Activated T-cell treated with anti-CD3 and anti-CD28 coated beads, Interleukin-2, amount 50 U/mL, for 24 hours (primary cell): Measurements from ENCODE around the gene PDE2A.

Experiments
- DNase-seq: peaks from one replicate; pipeline ENCODE4 v3.0.0-alpha.2; 2020
- H3K27ac Mint-ChIP-seq: 2 replicates; pipeline ENCODE4 v1.8.0; 2020; ENCODE audit warnings: mild to moderate bottlenecking, mixed read lengths
- H3K27me3 Mint-ChIP-seq: 2 replicates; pipeline ENCODE4 v1.8.0; 2020; ENCODE audit warnings: mixed read lengths
- H3K36me3 Mint-ChIP-seq: 2 replicates; pipeline ENCODE4 v1.8.0; 2020; ENCODE audit warnings: low read depth, mixed read lengths
- H3K4me1 Mint-ChIP-seq: 2 replicates; pipeline ENCODE4 v1.8.0; 2020; ENCODE audit warnings: low read depth, mixed read lengths
- H3K4me3 Mint-ChIP-seq: 2 replicates; pipeline ENCODE4 v1.8.0; 2020; ENCODE audit warnings: mild to moderate bottlenecking, moderate library complexity, mixed read lengths
- H3K9me3 Mint-ChIP-seq: 2 replicates; pipeline ENCODE4 v1.8.0; 2020; ENCODE audit warnings: mixed read lengths

PDE2A gene

GRCh38 chr11:72598906-72599305 is 75.3 kb downstream of the PDE2A start:
- H3K36me3 Mint-ChIP-seq: no peaks in the 10 kb centered on the region
- no peaks in the 10 kb centered on the region for H3K4me1 Mint-ChIP-seq
- no peak overlapping the region for H3K27ac Mint-ChIP-seq
- no peaks in the 10 kb centered on the region for H3K27me3 Mint-ChIP-seq
- H3K4me3 Mint-ChIP-seq: no peak overlapping the region
- no peak for DNase-seq
- no peaks in the 10 kb centered on the region for H3K9me3 Mint-ChIP-seq

GRCh38 chr11:72598466-72598865 is 75.8 kb downstream of the PDE2A start:
- Mint-ChIP-seq H3K36me3 (no peaks in the 10 kb centered on the region), H3K27me3 (no peaks in the 10 kb centered on the region), H3K4me1 (no peaks in the 10 kb centered on the region), H3K4me3 (no peak overlapping the region), H3K27ac (no peak overlapping the region), H3K9me3 (no peaks in the 10 kb centered on the region)
- no peak for DNase-seq

GRCh38 chr11:72597721-72598120 is 76.5 kb downstream of the PDE2A start:
- Mint-ChIP-seq H3K9me3 (no peaks in the 10 kb centered on the region), H3K36me3 (no peaks in the 10 kb centered on the region), H3K27ac (no peak overlapping the region), H3K4me1 (no peaks in the 10 kb centered on the region), H3K4me3 (no peak overlapping the region), H3K27me3 (no peaks in the 10 kb centered on the region)
- no peak for DNase-seq

- Mint-ChIP-seq H3K27me3 (peaks cover 21% of the 10 kb centered on the region), H3K4me1 (peaks cover 19% of the 10 kb centered on the region), H3K27ac (no peak overlapping the region)
Observed at GRCh38 chr11:72595292-72595684, 78.9 kb downstream of the PDE2A start.

GRCh38 chr11:72594493-72595291 is 79.5 kb downstream of the PDE2A start:
- H3K4me1 Mint-ChIP-seq: peaks cover 23% of the 10 kb centered on the region
- peaks cover 25% of the 10 kb centered on the region for H3K27me3 Mint-ChIP-seq
- DNase-seq: no peak
- H3K27ac Mint-ChIP-seq: no peak overlapping the region
- no peaks in the 10 kb centered on the region for H3K36me3 Mint-ChIP-seq
- no peak overlapping the region for H3K4me3 Mint-ChIP-seq
- H3K9me3 Mint-ChIP-seq: no peaks in the 10 kb centered on the region

More at GRCh38 chr11:72595292-72595684, 78.9 kb downstream of the PDE2A start:
- DNase-seq: no peak
- Mint-ChIP-seq H3K4me3 (no peak overlapping the region), H3K9me3 (no peaks in the 10 kb centered on the region), H3K36me3 (no peaks in the 10 kb centered on the region)

GRCh38 chr11:72592698-72593495 is 81.3 kb downstream of the PDE2A start:
- no peaks in the 10 kb centered on the region for H3K36me3 Mint-ChIP-seq
- H3K27me3 Mint-ChIP-seq: peaks cover 42% of the 10 kb centered on the region
- DNase-seq: no peak
- no peak overlapping the region for H3K27ac Mint-ChIP-seq
- no peaks in the 10 kb centered on the region for H3K9me3 Mint-ChIP-seq
- no peak overlapping the region for H3K4me3 Mint-ChIP-seq
- peaks cover 27% of the 10 kb centered on the region for H3K4me1 Mint-ChIP-seq

GRCh38 chr11:72591785-72592502 is 82.3 kb downstream of the PDE2A start:
- H3K36me3 Mint-ChIP-seq: no peaks in the 10 kb centered on the region
- peak overlapping the region; percentile 30 for H3K27ac Mint-ChIP-seq
- H3K27me3 Mint-ChIP-seq: peaks cover 49% of the 10 kb centered on the region
- H3K9me3 Mint-ChIP-seq: no peaks in the 10 kb centered on the region
- DNase-seq: peak; percentile 56
- peaks cover 27% of the 10 kb centered on the region for H3K4me1 Mint-ChIP-seq
- no peak overlapping the region for H3K4me3 Mint-ChIP-seq

- DNase-seq: no peak
- Mint-ChIP-seq H3K9me3 (no peaks in the 10 kb centered on the region), H3K4me1 (peaks cover 27% of the 10 kb centered on the region), H3K4me3 (no peak overlapping the region), H3K36me3 (no peaks in the 10 kb centered on the region), H3K27me3 (peaks cover 51% of the 10 kb centered on the region), H3K27ac (no peak overlapping the region)
Observed at GRCh38 chr11:72591023-72591422, 83.2 kb downstream of the PDE2A start.

GRCh38 chr11:72589802-72590761 is 84.1 kb downstream of the PDE2A start:
- Mint-ChIP-seq H3K27ac (no peak overlapping the region), H3K27me3 (peaks cover 51% of the 10 kb centered on the region), H3K4me3 (peak overlapping the region; percentile 70), H3K9me3 (no peaks in the 10 kb centered on the region), H3K36me3 (no peaks in the 10 kb centered on the region), H3K4me1 (peaks cover 36% of the 10 kb centered on the region)
- peak; percentile 71 for DNase-seq

GRCh38 chr11:72588421-72589410 is 85.5 kb downstream of the PDE2A start:
- peaks cover 57% of the 10 kb centered on the region for H3K27me3 Mint-ChIP-seq
- H3K9me3 Mint-ChIP-seq: no peaks in the 10 kb centered on the region
- DNase-seq: no peak
- H3K4me1 Mint-ChIP-seq: peaks cover 46% of the 10 kb centered on the region
- H3K36me3 Mint-ChIP-seq: no peaks in the 10 kb centered on the region
- H3K4me3 Mint-ChIP-seq: no peak overlapping the region
- H3K27ac Mint-ChIP-seq: no peak overlapping the region

- H3K36me3 Mint-ChIP-seq: no peaks in the 10 kb centered on the region
- peaks cover 47% of the 10 kb centered on the region for H3K4me1 Mint-ChIP-seq
- peaks cover 57% of the 10 kb centered on the region for H3K27me3 Mint-ChIP-seq
- H3K9me3 Mint-ChIP-seq: no peaks in the 10 kb centered on the region
- H3K4me3 Mint-ChIP-seq: no peak overlapping the region
- no peak overlapping the region for H3K27ac Mint-ChIP-seq
- no peak for DNase-seq
Observed at GRCh38 chr11:72587696-72588095, 86.5 kb downstream of the PDE2A start.

- H3K4me3 Mint-ChIP-seq: no peak overlapping the region
- H3K9me3 Mint-ChIP-seq: no peaks in the 10 kb centered on the region
- DNase-seq: no peak
- H3K36me3 Mint-ChIP-seq: no peaks in the 10 kb centered on the region
- H3K27me3 Mint-ChIP-seq: peaks cover 46% of the 10 kb centered on the region
- H3K4me1 Mint-ChIP-seq: peaks cover 35% of the 10 kb centered on the region
- H3K27ac Mint-ChIP-seq: no peak overlapping the region
Observed at GRCh38 chr11:72586321-72587090, 87.7 kb downstream of the PDE2A start.
